Erythroblast (primary cell): ENCODE results near the gene ERICH3.

Experiments
- GATA1 ChIP-seq: IDR thresholded peaks from 2 replicates; pipeline ENCODE4 v1.6.1; 2011; ENCODE audit warnings: low read depth, mild to moderate bottlenecking, control low read depth, low read length, moderate library complexity
- POLR2A ChIP-seq: IDR thresholded peaks from 2 replicates; pipeline ENCODE4 v1.6.1; 2011; ENCODE audit warnings: mild to moderate bottlenecking, low read length

DNA sequence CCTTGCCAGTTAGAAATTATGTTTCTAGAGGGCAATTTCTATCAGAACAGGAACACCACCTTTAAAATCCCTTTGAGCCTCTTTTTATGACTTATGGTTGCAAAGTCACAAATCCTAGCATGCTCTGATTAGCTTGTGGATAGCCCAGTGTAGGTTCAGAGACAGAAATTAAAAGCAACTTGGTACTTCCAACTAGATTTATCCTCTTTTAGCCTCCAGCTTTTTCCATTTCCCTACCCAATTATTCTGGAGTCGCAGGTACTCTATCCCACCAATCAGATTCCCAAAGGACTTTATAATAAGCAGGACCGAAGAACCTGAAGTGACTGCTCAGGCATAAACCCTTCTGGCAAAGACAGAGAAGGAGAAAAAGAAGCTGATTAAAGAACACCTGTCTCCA, 127.8 kb downstream of the ERICH3 start:
- TF ChIP-seq POLR2A = no peak
- TF ChIP-seq GATA1 = no peak
